DND-41 (cell line): ENCODE results near the gene NTM.

ENCODE experiments used
- ATAC-seq: fragments of 200-7000 bp; cut with Tn5 transposase; 3 replicates; pipeline ENCODE4 v1.9.1; 2021; ENCODE audit warnings: low read depth; ENCODE audit not compliant: insufficient read depth
- DNase-seq: peaks from one replicate; pipeline ENCODE4 v3.0.0-alpha.2; 2020
- H2AFZ ChIP-seq: 2 replicates; pipeline ENCODE4 v1.6.0; 2012; ENCODE audit warnings: low read depth, low read length
- H3K27ac ChIP-seq: 2 replicates; pipeline ENCODE4 v1.5.1; 2012; ENCODE audit warnings: low read length, inconsistent platforms
- H3K27me3 ChIP-seq: fragments of 200-600 bp; sonication (generic); 2 replicates; pipeline ENCODE4 v1.6.0; 2012; ENCODE audit warnings: low read length, mild to moderate bottlenecking, inconsistent platforms; ENCODE audit not compliant: insufficient read depth, poor library complexity
- H3K36me3 ChIP-seq: 2 replicates; pipeline ENCODE4 v1.5.1; 2012; ENCODE audit warnings: low read length, inconsistent platforms; ENCODE audit not compliant: insufficient read depth
- H3K4me1 ChIP-seq: 2 replicates; pipeline ENCODE4 v1.5.1; 2012; ENCODE audit warnings: mild to moderate bottlenecking, low read length; ENCODE audit not compliant: insufficient read depth
- H3K4me2 ChIP-seq: 2 replicates; pipeline ENCODE4 v1.6.0; 2012; ENCODE audit warnings: mild to moderate bottlenecking, moderate library complexity, low read length, inconsistent platforms; ENCODE audit not compliant: insufficient read depth
- H3K4me3 ChIP-seq, 2 experiments: fragments of 200-600 bp in 1 of 2; shearing (Covaris generic) in 1 of 2; 2 replicates each; pipeline ENCODE4 v1.5.1; 2012 to 2016; ENCODE audit warnings: inconsistent platforms in 2 of 2, low read length in 2 of 2, mild to moderate bottlenecking in 2 of 2, low read depth in 1 of 2, moderate library complexity in 1 of 2
- H3K79me2 ChIP-seq: 2 replicates; pipeline ENCODE4 v1.6.0; 2012; ENCODE audit warnings: low read length, inconsistent platforms; ENCODE audit not compliant: insufficient read depth
- H3K9ac ChIP-seq: 2 replicates; pipeline ENCODE4 v1.6.0; 2012; ENCODE audit warnings: low read depth, mild to moderate bottlenecking, inconsistent platforms, low read length, moderate library complexity
- H3K9me3 ChIP-seq: 2 replicates; pipeline ENCODE4 v1.5.1; 2012; ENCODE audit warnings: low read length, moderate library complexity, mild to moderate bottlenecking, inconsistent platforms; ENCODE audit not compliant: insufficient read depth, severe bottlenecking
- H4K20me1 ChIP-seq: 2 replicates; pipeline ENCODE4 v1.6.0; 2012; ENCODE audit warnings: low read length; ENCODE audit not compliant: insufficient read depth
- EZH2 ChIP-seq: IDR thresholded peaks from 3 replicates; pipeline ENCODE4 v1.6.1; 2012; ENCODE audit warnings: borderline replicate concordance, low read depth, mild to moderate bottlenecking, moderate library complexity, low read length, inconsistent platforms; ENCODE audit not compliant: severe bottlenecking
- TF ChIP-seq, protein P1 (sequence below): IDR thresholded peaks from 2 replicates; pipeline ENCODE4 v1.5.1; 2012; ENCODE audit warnings: borderline replicate concordance, low read length, moderate library complexity, mild to moderate bottlenecking; ENCODE audit not compliant: poor library complexity, severe bottlenecking; ENCODE audit errors: extremely low read depth

Gene NTM

DNA sequence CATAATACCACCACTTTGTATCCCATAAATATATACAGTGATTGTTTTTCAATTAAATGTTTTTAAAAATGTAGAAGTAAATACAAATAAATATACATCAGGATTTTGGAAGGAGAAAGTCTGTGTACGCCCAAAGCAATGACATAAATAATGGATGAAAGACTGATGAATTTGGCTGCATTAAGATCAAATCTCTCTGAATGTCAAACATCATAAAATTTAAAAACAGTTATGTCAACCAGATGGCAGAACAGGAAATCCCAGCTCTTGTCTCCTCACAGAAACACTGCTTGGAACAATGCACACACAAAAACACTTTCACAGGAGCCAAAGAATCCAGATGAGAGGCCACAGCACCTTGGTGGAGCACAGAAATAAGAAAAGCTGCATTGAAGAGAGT, 332.9 kb downstream of the NTM start:
- H3K4me1 ChIP-seq: no peaks in the 10 kb centered on the region
- no peaks in the 10 kb centered on the region for H3K36me3 ChIP-seq
- no peak for TF ChIP-seq EZH2
- TF ChIP-seq, protein P1, sequence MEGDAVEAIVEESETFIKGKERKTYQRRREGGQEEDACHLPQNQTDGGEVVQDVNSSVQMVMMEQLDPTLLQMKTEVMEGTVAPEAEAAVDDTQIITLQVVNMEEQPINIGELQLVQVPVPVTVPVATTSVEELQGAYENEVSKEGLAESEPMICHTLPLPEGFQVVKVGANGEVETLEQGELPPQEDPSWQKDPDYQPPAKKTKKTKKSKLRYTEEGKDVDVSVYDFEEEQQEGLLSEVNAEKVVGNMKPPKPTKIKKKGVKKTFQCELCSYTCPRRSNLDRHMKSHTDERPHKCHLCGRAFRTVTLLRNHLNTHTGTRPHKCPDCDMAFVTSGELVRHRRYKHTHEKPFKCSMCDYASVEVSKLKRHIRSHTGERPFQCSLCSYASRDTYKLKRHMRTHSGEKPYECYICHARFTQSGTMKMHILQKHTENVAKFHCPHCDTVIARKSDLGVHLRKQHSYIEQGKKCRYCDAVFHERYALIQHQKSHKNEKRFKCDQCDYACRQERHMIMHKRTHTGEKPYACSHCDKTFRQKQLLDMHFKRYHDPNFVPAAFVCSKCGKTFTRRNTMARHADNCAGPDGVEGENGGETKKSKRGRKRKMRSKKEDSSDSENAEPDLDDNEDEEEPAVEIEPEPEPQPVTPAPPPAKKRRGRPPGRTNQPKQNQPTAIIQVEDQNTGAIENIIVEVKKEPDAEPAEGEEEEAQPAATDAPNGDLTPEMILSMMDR: no peak
- no peak overlapping the region for H3K4me3 ChIP-seq
- H3K9ac ChIP-seq: no peak overlapping the region
- no peak for DNase-seq
- no peak overlapping the region for H3K4me2 ChIP-seq
- no peak overlapping the region for H2AFZ ChIP-seq
- H3K9me3 ChIP-seq: no peaks in the 10 kb centered on the region
- H3K27ac ChIP-seq: no peak overlapping the region
- H3K27me3 ChIP-seq: no peaks in the 10 kb centered on the region
- H3K79me2 ChIP-seq: no peaks in the 10 kb centered on the region
- no peaks in the 10 kb centered on the region for H4K20me1 ChIP-seq
- ATAC-seq: no peak

GRCh38 chr11:131704682-131705081, 334.3 kb downstream of the NTM start:
- H3K4me2 ChIP-seq: no peak overlapping the region
- DNase-seq (no peak), ATAC-seq (no peak)
- TF ChIP-seq, protein P1: no peak
- no peaks in the 10 kb centered on the region for H3K36me3 ChIP-seq
- no peak overlapping the region for H3K4me3 ChIP-seq
- no peak overlapping the region for H3K27ac ChIP-seq
- no peak overlapping the region for H3K9ac ChIP-seq
- no peaks in the 10 kb centered on the region for H3K4me1 ChIP-seq
- H2AFZ ChIP-seq: no peak overlapping the region
- H3K79me2 ChIP-seq: no peaks in the 10 kb centered on the region
- no peaks in the 10 kb centered on the region for H3K9me3 ChIP-seq
- H4K20me1 ChIP-seq: no peaks in the 10 kb centered on the region
- H3K27me3 ChIP-seq: peaks cover 4% of the 10 kb centered on the region

- DNase-seq (no peak), ATAC-seq (no peak)
- Histone ChIP-seq H3K27ac (no peak overlapping the region), H3K4me1 (no peaks in the 10 kb centered on the region), H3K4me3 (no peak overlapping the region), H3K4me2 (no peak overlapping the region), H3K36me3 (no peaks in the 10 kb centered on the region), H3K27me3 (peaks cover 5% of the 10 kb centered on the region), H4K20me1 (no peaks in the 10 kb centered on the region), H3K79me2 (no peaks in the 10 kb centered on the region), H2AFZ (no peak overlapping the region), H3K9ac (no peak overlapping the region), H3K9me3 (peaks cover 3% of the 10 kb centered on the region)
- TF ChIP-seq, protein P1: no peak
- no peak for TF ChIP-seq EZH2
These were observed 340.1 kb downstream of the NTM start for GRCh38 chr11:131710511-131710910.

DNA sequence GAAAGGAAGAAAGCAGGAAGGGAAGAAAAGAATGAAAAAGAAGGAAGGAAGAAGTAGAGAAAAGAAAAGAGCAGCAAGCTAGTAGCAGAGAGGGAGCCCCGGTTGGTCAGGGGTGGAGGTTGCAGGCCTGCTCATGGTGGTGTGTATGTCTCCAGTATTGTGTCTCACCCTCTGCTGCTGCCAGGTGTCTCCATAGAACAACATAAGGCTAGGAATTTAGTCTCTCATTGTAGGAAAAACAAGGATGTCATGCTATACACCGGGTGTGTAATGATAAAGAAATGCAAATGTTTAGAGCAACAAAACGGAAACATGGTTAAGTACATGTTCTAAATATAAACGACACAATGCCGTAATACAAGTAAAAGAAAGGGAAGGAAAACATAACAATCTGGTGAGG, 342.5 kb downstream of the NTM start:
- Histone ChIP-seq H3K4me1 (no peaks in the 10 kb centered on the region), H3K27ac (no peak overlapping the region), H3K9me3 (peaks cover 3% of the 10 kb centered on the region), H3K4me3 (no peak overlapping the region), H3K79me2 (no peaks in the 10 kb centered on the region), H3K9ac (no peak overlapping the region), H3K27me3 (peaks cover 6% of the 10 kb centered on the region), H2AFZ (no peak overlapping the region), H3K4me2 (no peak overlapping the region), H4K20me1 (no peaks in the 10 kb centered on the region), H3K36me3 (no peaks in the 10 kb centered on the region)
- DNase-seq: no peak
- no peak for ATAC-seq
- TF ChIP-seq, protein P1: no peak
- no peak for TF ChIP-seq EZH2
